ENCODE measurements around the gene GGT6. TPM values are rescaled to one million over a fixed set of nuclear protein-coding genes. Genes with fewer than 3 reads are reported as not detected.
A peak's percentile ranks its signal among the peaks of the same experiment; 100 is the strongest.

Gene GGT6
- total and polyA plus RNA-seq, 2 of the 13 experiments (the other 11 are each of a cell fraction or from before 2014, with no cell fraction given) = 0.16 to 0.80 TPM

GRCh38 chr17:4584101-4584916 is 23.9 kb upstream of the GGT6 start, which contains the start of gene SMTNL2 (continued):
- TF ChIP-seq, protein P1, sequence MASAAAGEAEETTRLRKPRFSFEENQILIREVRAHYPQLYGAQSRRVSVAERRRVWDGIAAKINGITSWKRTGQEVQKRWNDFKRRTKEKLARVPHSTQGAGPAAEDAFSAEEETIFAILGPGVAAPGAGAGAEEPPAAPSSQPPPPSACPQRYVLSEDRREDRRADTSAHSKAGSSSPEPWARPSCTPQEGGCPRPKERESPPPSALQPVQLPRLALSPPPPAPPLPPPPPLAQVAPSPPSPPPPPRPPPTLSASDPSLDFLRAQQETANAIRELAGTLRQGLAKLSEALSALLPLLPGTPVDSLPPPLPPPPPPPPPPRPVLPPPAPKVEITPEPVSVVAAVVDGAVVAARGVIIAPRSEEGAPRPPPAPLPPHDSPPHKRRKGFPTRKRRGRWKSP (CRISPR knock-in tag; IDR thresholded peaks at IDR 0.05) = 0 out of 2 replicates have a peak, but pooled peaks have one; percentile 6
- no peak for TF ChIP-seq ZBTB2 (CRISPR knock-in tag; IDR thresholded peaks at IDR 0.05; ENCODE audit: low read depth)
- TF ChIP-seq ZNF34 (CRISPR knock-in tag; IDR thresholded peaks at IDR 0.05; ENCODE audit: borderline replicate concordance) = no peak
- TF ChIP-seq ZNF777 (CRISPR knock-in tag; IDR thresholded peaks at IDR 0.05) = peak; percentile 76

DNA sequence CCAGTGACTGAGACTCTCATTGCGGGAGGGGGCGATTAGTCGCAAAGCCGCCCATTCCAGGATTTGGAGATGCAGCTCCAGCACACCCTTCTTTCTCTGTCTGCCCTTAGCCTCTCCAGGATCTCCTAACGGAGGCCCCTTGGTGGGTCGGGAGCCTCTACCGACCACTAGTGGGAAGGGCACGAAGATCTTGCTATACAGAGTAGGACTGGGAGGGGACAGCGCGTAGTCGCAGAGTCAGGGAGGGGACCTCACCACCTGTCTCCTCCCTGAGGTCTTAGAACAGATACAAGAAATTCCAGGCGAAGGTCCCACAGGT is 23.4 kb upstream of the GGT6 start:
- ATAC-seq (peak; percentile 77), DNase-seq (ENCODE audit: low spot score) (no peak), FAIRE-seq (no peak)
- Histone ChIP-seq H3K36me3 (replicated peaks in 1 of 2; ENCODE audit: control insufficient read depth in 1 of 2, insufficient read depth in 2 of 2, low read length in 2 of 2) (no peaks in the 10 kb centered on the region), H4K20me1 (ENCODE audit: insufficient read depth, low read length) (no peaks in the 10 kb centered on the region), H2AFZ (ENCODE audit: low read length) (no peak overlapping the region), H3K4me2 (ENCODE audit: low read depth, low read length) (peak overlapping the region; percentile 88), H3K79me2 (ENCODE audit: insufficient read depth, low read length) (no peaks in the 10 kb centered on the region), H3K9me3 (ENCODE audit: low read length) (no peaks in the 10 kb centered on the region), H3K27me3 (ENCODE audit: control insufficient read depth in 1 of 2, insufficient read depth in 2 of 2, low read length in 2 of 2) (peaks cover 2 to 47% of the 10 kb centered on the region in 2 experiments; a peak in 4 of 5 replicates), H3K9ac (ENCODE audit: insufficient read depth, low read depth, low read length) (peak overlapping the region; percentile 34), H3K27ac (ENCODE audit: extremely low read length, insufficient read depth, low read length) (no peak overlapping the region), H3K4me3 (replicated peaks in 1 of 3; ENCODE audit: insufficient read depth in 1 of 3, low read depth in 2 of 3, low read length in 3 of 3) (peak overlapping the region; percentile 58 to 73 (median 61); a peak in 5 of 6 replicates), H3K4me1 (ENCODE audit: insufficient read depth, low read length) (peaks cover 56% of the 10 kb centered on the region)
- intact Hi-C loops (cut with micrococcal nuclease; ENCODE audit: unreplicated experiment) = loop anchor here (2.0 kb wide), 1 partner anchor 17 kb away; no protein-coding TSS in a partner anchor
- BruUV-seq (replicated peaks) = no TSS peak
- in situ Hi-C loops (cut with HindIII; ENCODE audit: extremely low pct_ligation_motif_present, low pct_unique_long_range_greater_than_20kb) = no loop called here
- 25% methylated on average over 9 of the region's 12 CpGs for WGBS (ENCODE audit: low lambda C conversion rate)
- ChIA-PET CTCF (ENCODE audit: low intra/inter-chr PET ratio, low total read pairs) (interaction anchor here (2.8 kb wide), 1 partner anchor 18 kb away, joined by 13 read pairs; no protein-coding TSS in a partner anchor), POLR2A (interaction anchor here (1.3 to 1.7 kb wide), 3 partner anchors 15 to 29 kb away, joined by 3 to 5 read pairs (median 4); partner anchors contain the start of gene MYBBP1A)
- TF ChIP-seq, protein P2, sequence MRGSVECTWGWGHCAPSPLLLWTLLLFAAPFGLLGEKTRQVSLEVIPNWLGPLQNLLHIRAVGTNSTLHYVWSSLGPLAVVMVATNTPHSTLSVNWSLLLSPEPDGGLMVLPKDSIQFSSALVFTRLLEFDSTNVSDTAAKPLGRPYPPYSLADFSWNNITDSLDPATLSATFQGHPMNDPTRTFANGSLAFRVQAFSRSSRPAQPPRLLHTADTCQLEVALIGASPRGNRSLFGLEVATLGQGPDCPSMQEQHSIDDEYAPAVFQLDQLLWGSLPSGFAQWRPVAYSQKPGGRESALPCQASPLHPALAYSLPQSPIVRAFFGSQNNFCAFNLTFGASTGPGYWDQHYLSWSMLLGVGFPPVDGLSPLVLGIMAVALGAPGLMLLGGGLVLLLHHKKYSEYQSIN (CRISPR knock-in tag; IDR thresholded peaks at IDR 0.05; ENCODE audit: borderline replicate concordance) = no peak
- TF ChIP-seq SETDB1 (CRISPR knock-in tag; IDR thresholded peaks at IDR 0.05; ENCODE audit: borderline replicate concordance) = no peak
- TF ChIP-seq, protein P3, sequence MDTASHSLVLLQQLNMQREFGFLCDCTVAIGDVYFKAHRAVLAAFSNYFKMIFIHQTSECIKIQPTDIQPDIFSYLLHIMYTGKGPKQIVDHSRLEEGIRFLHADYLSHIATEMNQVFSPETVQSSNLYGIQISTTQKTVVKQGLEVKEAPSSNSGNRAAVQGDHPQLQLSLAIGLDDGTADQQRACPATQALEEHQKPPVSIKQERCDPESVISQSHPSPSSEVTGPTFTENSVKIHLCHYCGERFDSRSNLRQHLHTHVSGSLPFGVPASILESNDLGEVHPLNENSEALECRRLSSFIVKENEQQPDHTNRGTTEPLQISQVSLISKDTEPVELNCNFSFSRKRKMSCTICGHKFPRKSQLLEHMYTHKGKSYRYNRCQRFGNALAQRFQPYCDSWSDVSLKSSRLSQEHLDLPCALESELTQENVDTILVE (CRISPR knock-in tag; IDR thresholded peaks at IDR 0.05) = no peak
- no peak for TF ChIP-seq CC2D1A (CRISPR knock-in tag; IDR thresholded peaks at IDR 0.05)
- no peak for TF ChIP-seq KLF11 (CRISPR knock-in tag; IDR thresholded peaks at IDR 0.05)
- TF ChIP-seq, protein P4, sequence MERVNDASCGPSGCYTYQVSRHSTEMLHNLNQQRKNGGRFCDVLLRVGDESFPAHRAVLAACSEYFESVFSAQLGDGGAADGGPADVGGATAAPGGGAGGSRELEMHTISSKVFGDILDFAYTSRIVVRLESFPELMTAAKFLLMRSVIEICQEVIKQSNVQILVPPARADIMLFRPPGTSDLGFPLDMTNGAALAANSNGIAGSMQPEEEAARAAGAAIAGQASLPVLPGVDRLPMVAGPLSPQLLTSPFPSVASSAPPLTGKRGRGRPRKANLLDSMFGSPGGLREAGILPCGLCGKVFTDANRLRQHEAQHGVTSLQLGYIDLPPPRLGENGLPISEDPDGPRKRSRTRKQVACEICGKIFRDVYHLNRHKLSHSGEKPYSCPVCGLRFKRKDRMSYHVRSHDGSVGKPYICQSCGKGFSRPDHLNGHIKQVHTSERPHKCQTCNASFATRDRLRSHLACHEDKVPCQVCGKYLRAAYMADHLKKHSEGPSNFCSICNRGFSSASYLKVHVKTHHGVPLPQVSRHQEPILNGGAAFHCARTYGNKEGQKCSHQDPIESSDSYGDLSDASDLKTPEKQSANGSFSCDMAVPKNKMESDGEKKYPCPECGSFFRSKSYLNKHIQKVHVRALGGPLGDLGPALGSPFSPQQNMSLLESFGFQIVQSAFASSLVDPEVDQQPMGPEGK (CRISPR knock-in tag; IDR thresholded peaks at IDR 0.05) = peak; percentile 20; the same call in 1 of the 2 replicates
- TF ChIP-seq, protein P5, sequence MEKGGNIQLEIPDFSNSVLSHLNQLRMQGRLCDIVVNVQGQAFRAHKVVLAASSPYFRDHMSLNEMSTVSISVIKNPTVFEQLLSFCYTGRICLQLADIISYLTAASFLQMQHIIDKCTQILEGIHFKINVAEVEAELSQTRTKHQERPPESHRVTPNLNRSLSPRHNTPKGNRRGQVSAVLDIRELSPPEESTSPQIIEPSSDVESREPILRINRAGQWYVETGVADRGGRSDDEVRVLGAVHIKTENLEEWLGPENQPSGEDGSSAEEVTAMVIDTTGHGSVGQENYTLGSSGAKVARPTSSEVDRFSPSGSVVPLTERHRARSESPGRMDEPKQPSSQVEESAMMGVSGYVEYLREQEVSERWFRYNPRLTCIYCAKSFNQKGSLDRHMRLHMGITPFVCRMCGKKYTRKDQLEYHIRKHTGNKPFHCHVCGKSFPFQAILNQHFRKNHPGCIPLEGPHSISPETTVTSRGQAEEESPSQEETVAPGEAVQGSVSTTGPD (CRISPR knock-in tag; IDR thresholded peaks at IDR 0.05) = no peak
- no peak for TF ChIP-seq EED (CRISPR knock-in tag; IDR thresholded peaks at IDR 0.05)
- TF ChIP-seq XRCC5 (optimal IDR thresholded peaks at IDR 0.05; ENCODE audit: low read length) = peak; percentile 59
